Osteoblast (primary cell): ENCODE results near the gene SHC1. TPM values are rescaled to one million over a fixed set of nuclear protein-coding genes. Genes with fewer than 3 reads are reported as not detected.

Experiments used
- DNase-seq: peaks from one replicate; pipeline ENCODE4 v3.0.0; 2011; ENCODE audit warnings: low spot score, mixed read lengths; ENCODE audit not compliant: insufficient read length; ENCODE audit errors: missing footprints
- H2AFZ ChIP-seq: 2 replicates; pipeline ENCODE4 v1.6.0; 2011; ENCODE audit warnings: mild to moderate bottlenecking, low read length
- H3K27ac ChIP-seq: 2 replicates; pipeline ENCODE4 v1.5.1; 2011; ENCODE audit warnings: mild to moderate bottlenecking, low read depth, low read length, moderate library complexity
- H3K27me3 ChIP-seq: 2 replicates; pipeline ENCODE4 v1.6.0; 2012; ENCODE audit warnings: mild to moderate bottlenecking, control low read depth, inconsistent platforms, low read length, moderate library complexity; ENCODE audit not compliant: insufficient read depth
- H3K36me3 ChIP-seq: 2 replicates; pipeline ENCODE4 v1.5.1; 2011; ENCODE audit warnings: mild to moderate bottlenecking, low read length, control low read depth, moderate library complexity; ENCODE audit not compliant: insufficient read depth
- H3K4me1 ChIP-seq: 2 replicates; pipeline ENCODE4 v1.5.1; 2011; ENCODE audit warnings: mild to moderate bottlenecking, low read length, control low read depth, moderate library complexity; ENCODE audit not compliant: insufficient read depth
- H3K4me2 ChIP-seq: 2 replicates; pipeline ENCODE4 v1.6.0; 2011; ENCODE audit warnings: mild to moderate bottlenecking, low read length; ENCODE audit not compliant: insufficient read depth
- H3K4me3 ChIP-seq: fragments of 200-600 bp; sonication (generic); 3 replicates; pipeline ENCODE4 v1.5.1; 2012; ENCODE audit warnings: mild to moderate bottlenecking, low read length, inconsistent platforms; ENCODE audit not compliant: insufficient read depth
- H3K79me2 ChIP-seq: 2 replicates; pipeline ENCODE4 v1.6.0; 2012; ENCODE audit warnings: mild to moderate bottlenecking, low read length, control low read depth, inconsistent platforms; ENCODE audit not compliant: insufficient read depth
- H3K9me3 ChIP-seq: 2 replicates; pipeline ENCODE4 v1.5.1; 2011; ENCODE audit warnings: low read depth, low read length, control low read depth
- H4K20me1 ChIP-seq: 2 replicates; pipeline ENCODE4 v1.6.0; 2012; ENCODE audit warnings: mild to moderate bottlenecking, low read length, control low read depth; ENCODE audit not compliant: insufficient read depth
- total RNA-seq: library from RNA; depleted of rRNA; stranded (reverse); fragments of >200 nt; gene quantifications from 2 replicates; pipeline ENCODE4 v1.2.3, GENCODE V29; 2012
- TF ChIP-seq, protein P1 (sequence below): IDR thresholded peaks from 2 replicates; pipeline ENCODE4 v1.5.1; 2011; ENCODE audit warnings: mild to moderate bottlenecking, low read depth, low read length, moderate library complexity; ENCODE audit errors: extremely low read depth

Gene SHC1
- total RNA-seq, 1 donor: 230 TPM

DNA sequence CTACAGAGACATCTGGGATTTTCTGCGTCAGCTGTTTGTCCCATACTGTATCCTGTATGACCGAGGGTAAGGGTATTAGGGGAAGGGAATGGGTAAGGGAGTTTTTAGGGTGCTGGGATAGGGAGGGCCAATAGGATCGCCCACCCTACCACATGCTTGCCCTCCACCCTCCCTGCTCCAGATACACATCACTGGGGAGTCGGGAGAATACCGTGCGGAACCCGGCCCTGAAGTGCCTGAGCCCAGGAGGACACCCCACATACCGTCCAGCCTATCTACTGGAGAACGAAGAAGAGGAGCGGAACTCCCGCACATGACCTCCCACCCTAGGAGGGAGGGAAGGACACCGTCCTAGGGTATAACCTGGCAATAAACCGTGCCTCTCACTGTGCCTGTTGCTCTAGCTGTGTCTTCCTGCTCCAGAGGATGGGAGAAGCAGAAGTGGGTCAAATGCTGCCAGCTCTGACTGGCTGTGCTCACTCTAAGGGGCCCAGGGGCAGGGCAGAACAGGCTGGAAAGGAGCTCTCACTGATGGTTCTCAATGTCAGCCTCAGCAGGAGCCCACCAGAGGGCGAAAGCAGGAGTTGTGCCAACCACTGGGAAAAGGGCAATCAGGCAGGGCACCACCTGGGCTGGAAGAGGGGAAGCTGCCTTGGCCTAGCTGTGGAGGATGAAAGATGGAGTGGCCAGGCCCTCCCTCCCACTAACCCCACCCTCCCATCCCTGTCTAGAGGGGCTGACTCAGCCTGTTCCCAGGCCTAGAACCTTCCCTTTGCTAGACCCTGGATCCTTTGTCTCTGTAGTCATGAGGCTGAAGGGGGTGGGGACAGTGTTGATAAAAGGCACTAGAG lies 22.4 kb upstream of the SHC1 start:
- Histone ChIP-seq H3K27me3 (no peaks in the 10 kb centered on the region), H3K36me3 (peaks cover 23% of the 10 kb centered on the region), H3K27ac (no peak overlapping the region), H4K20me1 (no peaks in the 10 kb centered on the region), H3K4me1 (no peaks in the 10 kb centered on the region), H2AFZ (no peak overlapping the region), H3K4me3 (no peak overlapping the region), H3K9me3 (no peaks in the 10 kb centered on the region), H3K79me2 (peaks cover 14% of the 10 kb centered on the region), H3K4me2 (no peak overlapping the region)
- peak; percentile 87 for DNase-seq
- TF ChIP-seq, protein P1, sequence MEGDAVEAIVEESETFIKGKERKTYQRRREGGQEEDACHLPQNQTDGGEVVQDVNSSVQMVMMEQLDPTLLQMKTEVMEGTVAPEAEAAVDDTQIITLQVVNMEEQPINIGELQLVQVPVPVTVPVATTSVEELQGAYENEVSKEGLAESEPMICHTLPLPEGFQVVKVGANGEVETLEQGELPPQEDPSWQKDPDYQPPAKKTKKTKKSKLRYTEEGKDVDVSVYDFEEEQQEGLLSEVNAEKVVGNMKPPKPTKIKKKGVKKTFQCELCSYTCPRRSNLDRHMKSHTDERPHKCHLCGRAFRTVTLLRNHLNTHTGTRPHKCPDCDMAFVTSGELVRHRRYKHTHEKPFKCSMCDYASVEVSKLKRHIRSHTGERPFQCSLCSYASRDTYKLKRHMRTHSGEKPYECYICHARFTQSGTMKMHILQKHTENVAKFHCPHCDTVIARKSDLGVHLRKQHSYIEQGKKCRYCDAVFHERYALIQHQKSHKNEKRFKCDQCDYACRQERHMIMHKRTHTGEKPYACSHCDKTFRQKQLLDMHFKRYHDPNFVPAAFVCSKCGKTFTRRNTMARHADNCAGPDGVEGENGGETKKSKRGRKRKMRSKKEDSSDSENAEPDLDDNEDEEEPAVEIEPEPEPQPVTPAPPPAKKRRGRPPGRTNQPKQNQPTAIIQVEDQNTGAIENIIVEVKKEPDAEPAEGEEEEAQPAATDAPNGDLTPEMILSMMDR: peak; percentile 20

- H3K9me3 ChIP-seq: no peaks in the 10 kb centered on the region
- TF ChIP-seq, protein P1: no peak
These were observed 19.7 kb upstream of the SHC1 start for GRCh38 chr1:154990276-154990675.

DNA sequence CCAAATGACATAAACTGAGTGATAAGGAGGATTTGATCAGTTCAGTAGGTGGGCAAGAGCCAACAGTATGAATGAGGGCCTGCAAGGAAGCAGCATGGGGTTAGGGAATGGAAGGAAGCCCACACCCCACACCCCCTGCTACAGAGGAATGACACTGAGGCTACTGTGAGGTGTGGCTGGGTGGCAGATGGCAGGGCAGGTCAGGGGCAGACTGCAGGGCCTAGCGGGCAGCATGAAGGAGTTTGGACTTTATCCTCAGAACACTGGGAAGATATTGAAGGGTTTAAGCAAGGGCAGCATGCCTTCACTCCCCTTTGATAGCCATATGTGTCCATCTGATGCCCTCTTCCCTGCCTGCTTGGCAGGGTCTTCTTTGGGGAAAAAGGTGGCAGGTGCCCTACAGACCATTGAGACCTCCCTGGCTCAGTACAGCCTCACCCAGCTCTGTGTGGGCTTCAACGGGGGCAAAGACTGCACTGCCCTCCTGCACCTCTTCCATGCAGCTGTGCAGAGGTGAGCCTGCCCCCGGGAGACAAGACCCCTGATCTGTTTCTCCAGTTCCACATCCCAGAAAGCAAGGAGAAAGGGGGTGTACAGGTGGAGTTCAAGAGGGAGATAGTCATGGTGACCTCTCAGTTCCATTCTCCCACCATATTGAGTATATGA lies 18.8 kb upstream of the SHC1 start:
- Histone ChIP-seq H3K27ac (no peak overlapping the region), H3K79me2 (peaks cover 33% of the 10 kb centered on the region), H3K9me3 (no peaks in the 10 kb centered on the region), H3K27me3 (no peaks in the 10 kb centered on the region), H3K4me3 (no peak overlapping the region), H3K4me1 (no peaks in the 10 kb centered on the region), H2AFZ (no peak overlapping the region), H3K36me3 (peaks cover 32% of the 10 kb centered on the region), H4K20me1 (no peaks in the 10 kb centered on the region), H3K4me2 (no peak overlapping the region)
- TF ChIP-seq, protein P1: no peak
- peak; percentile 61 for DNase-seq

More at GRCh38 chr1:154990276-154990675, 19.7 kb upstream of the SHC1 start:
- H3K4me2 ChIP-seq: no peak overlapping the region
- DNase-seq: no peak
- H2AFZ ChIP-seq: no peak overlapping the region
- H3K36me3 ChIP-seq: peaks cover 32% of the 10 kb centered on the region
- H4K20me1 ChIP-seq: no peaks in the 10 kb centered on the region
- no peaks in the 10 kb centered on the region for H3K27me3 ChIP-seq
- no peak overlapping the region for H3K27ac ChIP-seq
- H3K79me2 ChIP-seq: peaks cover 28% of the 10 kb centered on the region
- no peak overlapping the region for H3K4me3 ChIP-seq
- no peaks in the 10 kb centered on the region for H3K4me1 ChIP-seq
